OCI-LY3 (cell line): ENCODE results near the gene P2RX4.

Source experiments
- EZH2phosphoT487 ChIP-seq: fragments of 200-600 bp; shearing (Covaris generic); IDR thresholded peaks from 2 replicates; pipeline ENCODE4 v1.6.1; 2018; ENCODE audit warnings: antibody characterized with exemption, mixed run types, low read depth
- TF ChIP-seq, protein P1 (sequence below): fragments of 200-600, 300-600 bp; sonication (generic); IDR thresholded peaks from 2 replicates; pipeline ENCODE4 v1.5.1; 2014; ENCODE audit warnings: antibody characterized with exemption, low read length, low read depth

DNA sequence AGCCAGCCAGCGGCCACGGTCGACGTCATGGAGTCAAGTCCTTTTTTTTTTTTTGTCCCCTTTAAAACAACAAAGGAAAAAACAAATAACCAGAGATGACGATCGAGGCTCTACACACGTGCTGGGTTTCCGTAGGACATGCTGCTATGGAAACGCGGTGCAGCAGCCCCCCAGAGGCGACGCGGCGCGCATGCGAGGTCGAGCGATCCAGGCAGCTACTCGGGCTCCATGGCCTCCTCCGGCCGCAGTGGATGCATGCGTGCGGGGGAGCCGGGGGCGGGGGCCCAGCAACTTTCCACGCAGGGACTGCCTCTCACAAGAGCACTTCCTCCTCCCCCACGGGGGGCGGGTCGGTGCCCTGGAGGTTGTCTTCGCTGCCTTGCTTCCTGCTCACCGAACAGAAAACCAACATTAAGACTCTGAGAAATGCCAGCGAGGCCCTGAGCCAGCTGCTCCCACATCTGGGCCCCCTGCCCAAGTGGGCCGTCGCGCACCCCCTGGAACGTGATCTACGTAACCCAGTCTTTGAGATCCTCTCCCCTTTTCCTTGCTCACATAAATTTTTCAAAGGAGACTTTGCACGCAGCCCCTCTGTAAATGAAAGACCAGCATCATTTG lies 30.7 kb downstream of the P2RX4 start:
- TF ChIP-seq, protein P1, sequence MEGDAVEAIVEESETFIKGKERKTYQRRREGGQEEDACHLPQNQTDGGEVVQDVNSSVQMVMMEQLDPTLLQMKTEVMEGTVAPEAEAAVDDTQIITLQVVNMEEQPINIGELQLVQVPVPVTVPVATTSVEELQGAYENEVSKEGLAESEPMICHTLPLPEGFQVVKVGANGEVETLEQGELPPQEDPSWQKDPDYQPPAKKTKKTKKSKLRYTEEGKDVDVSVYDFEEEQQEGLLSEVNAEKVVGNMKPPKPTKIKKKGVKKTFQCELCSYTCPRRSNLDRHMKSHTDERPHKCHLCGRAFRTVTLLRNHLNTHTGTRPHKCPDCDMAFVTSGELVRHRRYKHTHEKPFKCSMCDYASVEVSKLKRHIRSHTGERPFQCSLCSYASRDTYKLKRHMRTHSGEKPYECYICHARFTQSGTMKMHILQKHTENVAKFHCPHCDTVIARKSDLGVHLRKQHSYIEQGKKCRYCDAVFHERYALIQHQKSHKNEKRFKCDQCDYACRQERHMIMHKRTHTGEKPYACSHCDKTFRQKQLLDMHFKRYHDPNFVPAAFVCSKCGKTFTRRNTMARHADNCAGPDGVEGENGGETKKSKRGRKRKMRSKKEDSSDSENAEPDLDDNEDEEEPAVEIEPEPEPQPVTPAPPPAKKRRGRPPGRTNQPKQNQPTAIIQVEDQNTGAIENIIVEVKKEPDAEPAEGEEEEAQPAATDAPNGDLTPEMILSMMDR, result no peak
- no peak for TF ChIP-seq EZH2phosphoT487
